WTC11 (cell line): Measurements from ENCODE around the gene HSD3B7. TPM values are rescaled to one million over a fixed set of nuclear protein-coding genes. Genes with fewer than 3 reads are reported as not detected.

ENCODE experiments used
- CREM ChIP-seq: sonication (generic); formaldehyde crosslinking; IDR thresholded peaks from 2 replicates; pipeline ENCODE4 v1.8.1; 2022; ENCODE audit warnings: mild to moderate bottlenecking, missing genetic modification reagents, moderate library complexity
- ELF4 ChIP-seq: sonication (generic); formaldehyde crosslinking; IDR thresholded peaks from 2 replicates; pipeline ENCODE4 v1.8.1; 2022; ENCODE audit warnings: low read depth, mild to moderate bottlenecking, moderate library complexity, missing genetic modification reagents
- EMX1 ChIP-seq: fragments of 250-450 bp; sonication (Bioruptor Pico); IDR thresholded peaks from 2 replicates; pipeline ENCODE4 v1.8.0; 2021; ENCODE audit warnings: mild to moderate bottlenecking
- ESRRA ChIP-seq: sonication (generic); formaldehyde crosslinking; IDR thresholded peaks from 2 replicates; pipeline ENCODE4 v1.8.1; 2022; ENCODE audit warnings: mild to moderate bottlenecking, missing genetic modification reagents, borderline replicate concordance
- ETV6 ChIP-seq: sonication (generic); formaldehyde crosslinking; IDR thresholded peaks from 2 replicates; pipeline ENCODE4 v1.8.1; 2022; ENCODE audit warnings: mild to moderate bottlenecking, missing genetic modification reagents
- FOXK1 ChIP-seq: sonication (generic); formaldehyde crosslinking; IDR thresholded peaks from 2 replicates; pipeline ENCODE4 v1.8.0; 2022; ENCODE audit warnings: mild to moderate bottlenecking, moderate library complexity, missing genetic modification reagents
- GABPB1 ChIP-seq: sonication (generic); formaldehyde crosslinking; IDR thresholded peaks from 2 replicates; pipeline ENCODE4 v1.8.1; 2023; ENCODE audit warnings: mild to moderate bottlenecking, missing genetic modification reagents
- HMGA2 ChIP-seq: fragments of 250-450 bp; sonication (Bioruptor Pico); IDR thresholded peaks from 2 replicates; pipeline ENCODE4 v1.4.0; 2021; ENCODE audit warnings: mild to moderate bottlenecking, moderate library complexity
- IRF2 ChIP-seq: sonication (generic); formaldehyde crosslinking; IDR thresholded peaks from 2 replicates; pipeline ENCODE4 v1.8.0; 2022; ENCODE audit warnings: low read depth, missing genetic modification reagents, borderline replicate concordance
- JUN ChIP-seq: sonication (generic); formaldehyde crosslinking; IDR thresholded peaks from 2 replicates; pipeline ENCODE4 v1.8.0; 2023; ENCODE audit warnings: mild to moderate bottlenecking, missing genetic modification reagents
- NFE2L1 ChIP-seq: sonication (generic); formaldehyde crosslinking; IDR thresholded peaks from 2 replicates; pipeline ENCODE4 v1.8.1; 2023; ENCODE audit warnings: missing genetic modification reagents
- SP1 ChIP-seq: sonication (generic); formaldehyde crosslinking; conservative IDR thresholded peaks from 2 replicates; pipeline ENCODE4 v1.8.1; 2022; ENCODE audit warnings: missing genetic modification reagents
- TEAD1 ChIP-seq: sonication (generic); formaldehyde crosslinking; IDR thresholded peaks from 2 replicates; pipeline ENCODE4 v1.8.0; 2022; ENCODE audit warnings: mild to moderate bottlenecking, missing genetic modification reagents
- TEAD4 ChIP-seq: sonication (generic); formaldehyde crosslinking; IDR thresholded peaks from 2 replicates; pipeline ENCODE4 v1.8.0; 2022; ENCODE audit warnings: mild to moderate bottlenecking, missing genetic modification reagents
- TP53 ChIP-seq: sonication (generic); formaldehyde crosslinking; IDR thresholded peaks from 2 replicates; pipeline ENCODE4 v1.8.1; 2023; ENCODE audit warnings: mild to moderate bottlenecking, missing genetic modification reagents
- ZBTB21 ChIP-seq: sonication (generic); formaldehyde crosslinking; IDR thresholded peaks from 2 replicates; pipeline ENCODE4 v1.8.1; 2023; ENCODE audit warnings: mild to moderate bottlenecking, missing genetic modification reagents, borderline replicate concordance
- ZNF219 ChIP-seq: sonication (generic); formaldehyde crosslinking; IDR thresholded peaks from 2 replicates; pipeline ENCODE4 v1.8.0; 2023; ENCODE audit warnings: missing genetic modification reagents, mild to moderate bottlenecking, borderline replicate concordance
- ZNF317 ChIP-seq: sonication (generic); formaldehyde crosslinking; IDR thresholded peaks from 2 replicates; pipeline ENCODE4 v1.8.1; 2023; ENCODE audit warnings: low read depth, mild to moderate bottlenecking, moderate library complexity, missing genetic modification reagents, borderline replicate concordance
- total RNA-seq: library from RNA; stranded (reverse); gene quantifications from 3 replicates; pipeline ENCODE4 v1.2.3, GENCODE V29; 2021
- TF ChIP-seq, protein P1 (sequence below): sonication (generic); formaldehyde crosslinking; IDR thresholded peaks from 2 replicates; pipeline ENCODE4 v1.8.0; 2022; ENCODE audit warnings: mild to moderate bottlenecking, missing genetic modification reagents
- TF ChIP-seq, protein P2 (sequence below): sonication (generic); formaldehyde crosslinking; IDR thresholded peaks from 2 replicates; pipeline ENCODE4 v1.8.0; 2022; ENCODE audit warnings: mild to moderate bottlenecking, missing genetic modification reagents
- TF ChIP-seq, protein P3 (sequence below): sonication (generic); formaldehyde crosslinking; IDR thresholded peaks from 2 replicates; pipeline ENCODE4 v1.8.0; 2023; ENCODE audit warnings: missing genetic modification reagents, mild to moderate bottlenecking, borderline replicate concordance
- TF ChIP-seq, protein P4 (sequence below): sonication (generic); formaldehyde crosslinking; IDR thresholded peaks from 2 replicates; pipeline ENCODE4 v1.8.1; 2023; ENCODE audit warnings: mild to moderate bottlenecking, missing genetic modification reagents, moderate library complexity
- TF ChIP-seq, protein P5 (sequence below): sonication (generic); formaldehyde crosslinking; IDR thresholded peaks from 2 replicates; pipeline ENCODE4 v1.8.1; 2022; ENCODE audit warnings: mild to moderate bottlenecking, moderate library complexity, missing genetic modification reagents

The HSD3B7 gene
- total RNA-seq, 1 experiment from 2014 or later = 4.5 TPM

DNA sequence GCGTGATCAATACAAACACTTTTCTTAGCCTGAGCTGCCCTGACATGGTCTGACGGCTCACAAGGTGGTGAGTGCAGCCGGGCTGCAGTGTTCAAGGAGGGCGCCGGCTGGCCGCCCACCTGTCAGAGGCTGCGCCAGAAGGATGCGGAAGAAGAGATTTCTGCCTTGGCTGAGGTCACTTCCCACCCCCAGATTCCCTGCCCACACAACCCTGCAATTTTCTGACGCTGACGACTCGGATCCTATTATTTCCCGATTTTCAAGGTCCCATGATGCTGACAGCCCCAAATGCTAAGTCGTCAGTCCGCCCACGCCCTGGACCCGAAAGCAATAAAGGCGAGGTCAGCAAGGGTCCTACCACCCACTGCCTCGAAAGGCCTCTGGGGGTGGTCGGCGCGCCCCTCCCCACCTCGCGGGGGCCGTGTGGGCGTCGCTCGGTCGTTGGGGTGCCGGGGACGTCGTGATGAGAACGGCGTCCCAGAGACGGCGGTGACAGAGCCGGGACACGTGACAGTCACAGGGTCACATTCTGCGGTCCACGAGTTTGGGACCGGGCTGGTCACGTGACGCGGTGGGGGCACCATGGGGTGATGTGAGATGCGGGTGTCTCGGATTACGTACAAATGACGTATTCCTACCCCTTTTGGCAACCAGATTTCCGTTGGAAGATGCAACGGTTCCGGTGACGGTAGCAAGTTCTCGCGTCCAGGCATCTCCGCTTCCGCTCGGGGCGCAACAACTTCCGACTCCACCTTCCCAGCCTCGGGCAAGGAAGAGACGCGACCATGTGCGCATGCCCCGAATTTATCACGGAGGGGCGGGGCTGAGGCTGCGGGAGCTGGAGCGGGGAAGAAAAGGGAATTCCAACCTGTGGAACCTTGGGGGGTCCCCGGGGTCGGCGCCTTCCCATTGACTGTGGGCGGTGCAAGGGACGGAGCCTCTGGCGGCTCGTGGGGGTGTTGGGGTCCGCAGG is 48.0 kb downstream of the HSD3B7 start, which contains the start of gene STX4 (continued):
- TF ChIP-seq EMX1 (CRISPR knock-in tag) (no peak), JUN (peak; percentile 92), FOXK1 (CRISPR knock-in tag) (peak; percentile 92; the same call in 1 of the 2 replicates), HMGA2 (CRISPR knock-in tag) (no peak), SP1 (CRISPR knock-in tag) (peak; percentile 80), TEAD1 (CRISPR knock-in tag) (peak; percentile 92), CREM (CRISPR knock-in tag) (peak; percentile 93), GABPB1 (CRISPR knock-in tag) (peak; percentile 91), TP53 (0 out of 2 replicates have a peak, but pooled peaks have one; percentile 43), IRF2 (CRISPR knock-in tag) (0 out of 2 replicates have a peak, but pooled peaks have one; percentile 30), ELF4 (CRISPR knock-in tag) (no peak), ESRRA (0 out of 2 replicates have a peak, but pooled peaks have one; percentile 71), ETV6 (CRISPR knock-in tag) (peak; percentile 89; the same call in 1 of the 2 replicates), NFE2L1 (CRISPR knock-in tag) (peak; percentile 91; the same call in 1 of the 2 replicates), ZNF219 (CRISPR knock-in tag) (0 out of 2 replicates have a peak, but pooled peaks have one; percentile 27), ZNF317 (no peak), TEAD4 (CRISPR knock-in tag) (no peak), ZBTB21 (peak; percentile 100)
- TF ChIP-seq, protein P1, sequence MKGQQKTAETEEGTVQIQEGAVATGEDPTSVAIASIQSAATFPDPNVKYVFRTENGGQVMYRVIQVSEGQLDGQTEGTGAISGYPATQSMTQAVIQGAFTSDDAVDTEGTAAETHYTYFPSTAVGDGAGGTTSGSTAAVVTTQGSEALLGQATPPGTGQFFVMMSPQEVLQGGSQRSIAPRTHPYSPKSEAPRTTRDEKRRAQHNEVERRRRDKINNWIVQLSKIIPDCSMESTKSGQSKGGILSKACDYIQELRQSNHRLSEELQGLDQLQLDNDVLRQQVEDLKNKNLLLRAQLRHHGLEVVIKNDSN = peak; percentile 99
- TF ChIP-seq, protein P2, sequence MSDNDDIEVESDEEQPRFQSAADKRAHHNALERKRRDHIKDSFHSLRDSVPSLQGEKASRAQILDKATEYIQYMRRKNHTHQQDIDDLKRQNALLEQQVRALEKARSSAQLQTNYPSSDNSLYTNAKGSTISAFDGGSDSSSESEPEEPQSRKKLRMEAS = peak; percentile 98
- TF ChIP-seq, protein P3, sequence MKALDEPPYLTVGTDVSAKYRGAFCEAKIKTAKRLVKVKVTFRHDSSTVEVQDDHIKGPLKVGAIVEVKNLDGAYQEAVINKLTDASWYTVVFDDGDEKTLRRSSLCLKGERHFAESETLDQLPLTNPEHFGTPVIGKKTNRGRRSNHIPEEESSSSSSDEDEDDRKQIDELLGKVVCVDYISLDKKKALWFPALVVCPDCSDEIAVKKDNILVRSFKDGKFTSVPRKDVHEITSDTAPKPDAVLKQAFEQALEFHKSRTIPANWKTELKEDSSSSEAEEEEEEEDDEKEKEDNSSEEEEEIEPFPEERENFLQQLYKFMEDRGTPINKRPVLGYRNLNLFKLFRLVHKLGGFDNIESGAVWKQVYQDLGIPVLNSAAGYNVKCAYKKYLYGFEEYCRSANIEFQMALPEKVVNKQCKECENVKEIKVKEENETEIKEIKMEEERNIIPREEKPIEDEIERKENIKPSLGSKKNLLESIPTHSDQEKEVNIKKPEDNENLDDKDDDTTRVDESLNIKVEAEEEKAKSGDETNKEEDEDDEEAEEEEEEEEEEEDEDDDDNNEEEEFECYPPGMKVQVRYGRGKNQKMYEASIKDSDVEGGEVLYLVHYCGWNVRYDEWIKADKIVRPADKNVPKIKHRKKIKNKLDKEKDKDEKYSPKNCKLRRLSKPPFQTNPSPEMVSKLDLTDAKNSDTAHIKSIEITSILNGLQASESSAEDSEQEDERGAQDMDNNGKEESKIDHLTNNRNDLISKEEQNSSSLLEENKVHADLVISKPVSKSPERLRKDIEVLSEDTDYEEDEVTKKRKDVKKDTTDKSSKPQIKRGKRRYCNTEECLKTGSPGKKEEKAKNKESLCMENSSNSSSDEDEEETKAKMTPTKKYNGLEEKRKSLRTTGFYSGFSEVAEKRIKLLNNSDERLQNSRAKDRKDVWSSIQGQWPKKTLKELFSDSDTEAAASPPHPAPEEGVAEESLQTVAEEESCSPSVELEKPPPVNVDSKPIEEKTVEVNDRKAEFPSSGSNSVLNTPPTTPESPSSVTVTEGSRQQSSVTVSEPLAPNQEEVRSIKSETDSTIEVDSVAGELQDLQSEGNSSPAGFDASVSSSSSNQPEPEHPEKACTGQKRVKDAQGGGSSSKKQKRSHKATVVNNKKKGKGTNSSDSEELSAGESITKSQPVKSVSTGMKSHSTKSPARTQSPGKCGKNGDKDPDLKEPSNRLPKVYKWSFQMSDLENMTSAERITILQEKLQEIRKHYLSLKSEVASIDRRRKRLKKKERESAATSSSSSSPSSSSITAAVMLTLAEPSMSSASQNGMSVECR (CRISPR knock-in tag) = peak; percentile 89
- TF ChIP-seq, protein P4, sequence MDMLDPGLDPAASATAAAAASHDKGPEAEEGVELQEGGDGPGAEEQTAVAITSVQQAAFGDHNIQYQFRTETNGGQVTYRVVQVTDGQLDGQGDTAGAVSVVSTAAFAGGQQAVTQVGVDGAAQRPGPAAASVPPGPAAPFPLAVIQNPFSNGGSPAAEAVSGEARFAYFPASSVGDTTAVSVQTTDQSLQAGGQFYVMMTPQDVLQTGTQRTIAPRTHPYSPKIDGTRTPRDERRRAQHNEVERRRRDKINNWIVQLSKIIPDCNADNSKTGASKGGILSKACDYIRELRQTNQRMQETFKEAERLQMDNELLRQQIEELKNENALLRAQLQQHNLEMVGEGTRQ = peak; percentile 98
- TF ChIP-seq, protein P5, sequence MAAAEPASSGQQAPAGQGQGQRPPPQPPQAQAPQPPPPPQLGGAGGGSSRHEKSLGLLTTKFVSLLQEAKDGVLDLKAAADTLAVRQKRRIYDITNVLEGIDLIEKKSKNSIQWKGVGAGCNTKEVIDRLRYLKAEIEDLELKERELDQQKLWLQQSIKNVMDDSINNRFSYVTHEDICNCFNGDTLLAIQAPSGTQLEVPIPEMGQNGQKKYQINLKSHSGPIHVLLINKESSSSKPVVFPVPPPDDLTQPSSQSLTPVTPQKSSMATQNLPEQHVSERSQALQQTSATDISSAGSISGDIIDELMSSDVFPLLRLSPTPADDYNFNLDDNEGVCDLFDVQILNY (CRISPR knock-in tag) = 0 out of 2 replicates have a peak, but pooled peaks have one; percentile 56
- TF ChIP-seq, all 79 proteins: peak for 29
